ELF-1 (cell line): ENCODE results near the gene GRAP2.
"Not testable (repeated sequence)": the region's sequence is repeated elsewhere in the genome, so short reads cannot be mapped to it uniquely, and the experiment has no call there.

Experiments
- DNase-seq: peaks from one replicate; pipeline ENCODE4 v3.0.0-alpha.2; 2016; ENCODE audit warnings: low read depth, low spot score

Gene GRAP2

DNA sequence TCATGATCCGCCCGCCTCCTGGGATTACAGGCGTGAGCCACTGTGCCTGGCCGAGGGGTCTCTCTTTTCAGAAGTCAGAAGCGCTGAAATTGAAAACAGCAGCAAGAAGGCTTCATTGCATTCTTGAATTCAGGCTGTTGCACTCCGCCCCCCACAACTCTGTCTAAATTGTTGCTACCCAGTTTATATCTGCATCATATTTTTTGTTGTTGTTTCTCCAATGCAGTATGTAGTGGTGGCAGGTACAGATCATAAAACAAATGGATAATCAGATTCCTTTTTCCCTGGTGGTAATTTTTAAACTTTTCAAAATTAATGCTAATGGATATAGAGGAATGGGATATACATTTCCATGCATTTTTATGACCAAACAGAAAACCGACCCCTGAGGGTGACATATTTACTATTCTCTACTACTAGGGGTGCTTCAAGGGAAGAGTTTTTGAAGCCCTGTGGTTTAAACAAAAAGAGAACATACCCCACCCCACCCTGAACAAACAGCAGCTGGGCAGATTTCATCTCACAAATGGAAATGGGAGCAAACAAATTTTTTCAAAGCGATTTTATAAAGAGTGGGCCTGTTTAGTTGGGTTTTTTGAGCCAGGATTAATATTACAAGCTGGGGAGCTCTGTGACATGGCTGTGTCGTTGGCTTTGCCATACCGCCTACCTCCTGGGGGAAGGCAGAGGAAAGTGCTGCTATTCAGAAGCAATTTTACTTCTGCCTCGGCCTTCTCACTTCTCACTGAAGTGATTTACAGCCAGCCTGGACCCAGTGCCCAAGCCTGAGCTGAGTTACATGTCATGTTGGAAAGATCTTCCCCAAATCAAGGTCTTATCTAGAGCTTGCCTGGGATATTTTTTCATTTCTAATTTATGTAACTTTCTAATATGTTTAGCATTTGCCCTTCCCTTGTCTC, 43.3 kb downstream of the GRAP2 start:
- no peak for DNase-seq

- no peak for DNase-seq
These were observed 45.2 kb downstream of the GRAP2 start for GRCh38 chr22:39946126-39946502.

- peak; percentile 66 for DNase-seq
These were observed 45.8 kb downstream of the GRAP2 start for GRCh38 chr22:39946503-39947219.

DNA sequence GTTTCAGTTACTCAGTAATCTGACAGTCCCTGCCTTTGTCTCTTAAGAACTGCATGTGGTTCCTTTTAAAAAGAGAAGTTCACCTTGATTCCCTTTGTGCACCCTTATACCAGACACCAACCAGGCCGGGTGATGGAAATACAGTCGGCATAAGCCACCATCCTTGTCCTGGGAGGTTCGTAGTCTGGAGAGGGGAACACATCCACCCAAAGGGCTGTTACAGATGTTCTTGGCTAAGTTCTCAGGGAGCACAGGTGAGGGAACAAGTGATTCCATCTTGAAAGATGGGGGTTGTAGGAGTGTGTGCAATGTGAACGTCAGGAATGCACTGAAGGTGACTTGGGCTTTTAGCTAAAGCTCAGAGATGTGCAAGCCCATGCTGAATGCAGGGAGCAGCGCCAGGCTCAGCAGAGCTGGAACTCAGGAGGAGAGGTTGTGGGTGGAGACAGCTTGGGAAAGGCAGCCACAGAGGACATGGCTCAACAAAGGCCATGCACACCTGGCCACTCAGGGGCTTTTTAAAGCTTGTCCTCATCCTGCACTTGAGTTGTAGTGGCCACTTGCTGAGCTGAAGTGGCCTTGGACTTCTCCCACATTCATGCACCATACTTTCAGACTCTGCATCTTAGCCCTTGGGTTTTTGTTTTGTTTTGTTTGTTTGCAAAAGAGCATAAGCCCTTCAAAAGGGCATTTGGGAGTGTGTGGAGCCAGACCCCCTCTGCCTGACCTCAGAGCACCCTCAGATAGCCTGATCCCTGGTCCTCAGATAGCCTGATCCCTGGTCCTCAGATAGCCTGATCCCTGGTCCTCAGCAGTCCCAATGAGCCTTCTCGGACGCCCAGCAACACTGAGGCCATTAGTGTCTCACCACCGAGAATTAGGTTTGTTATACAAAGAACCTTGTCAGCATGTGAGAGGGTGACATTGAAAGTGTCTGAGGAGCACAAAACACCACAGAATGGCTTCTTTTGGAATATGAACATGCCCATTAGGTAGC, 46.6 kb downstream of the GRAP2 start:
- no peak for DNase-seq

- no peak for DNase-seq
These were observed 49.3 kb downstream of the GRAP2 start for GRCh38 chr22:39949964-39950737.

DNA sequence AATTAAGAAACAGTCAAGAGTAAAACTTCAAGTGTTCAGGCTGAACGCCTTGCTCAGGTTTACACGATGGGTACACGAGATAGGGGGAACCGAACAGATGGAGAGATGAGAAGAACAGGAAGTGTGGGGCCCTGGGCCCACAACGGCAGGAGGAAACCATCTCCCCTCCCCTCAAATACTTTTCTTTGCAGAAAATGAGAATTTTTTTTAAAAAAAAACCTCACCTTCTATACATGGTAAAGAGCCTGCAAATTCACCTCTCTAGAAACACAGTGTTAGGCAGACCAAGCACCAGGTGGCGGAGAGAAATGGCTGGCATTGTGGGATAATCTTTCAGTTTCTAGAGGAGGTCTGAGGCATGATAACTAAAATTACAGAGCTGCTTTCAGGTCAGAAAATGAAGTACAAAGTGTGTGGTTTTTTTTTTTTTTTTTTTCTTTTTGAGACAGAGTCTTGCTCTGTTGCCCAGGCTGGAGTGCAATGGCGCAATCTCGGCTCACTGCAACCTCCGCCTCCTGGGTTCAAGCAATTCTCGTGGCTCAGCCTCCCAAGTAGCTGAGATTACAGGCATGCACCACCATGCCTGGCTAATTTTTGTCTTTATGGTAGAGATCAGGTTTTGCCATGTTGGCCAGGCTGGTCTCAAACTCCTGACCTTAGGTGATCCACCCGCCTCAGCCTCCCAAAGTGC, 50.9 kb downstream of the GRAP2 start:
- DNase-seq = not testable (repeated sequence)

- no peak for DNase-seq
These were observed 51.5 kb downstream of the GRAP2 start for GRCh38 chr22:39952347-39952746.

DNA sequence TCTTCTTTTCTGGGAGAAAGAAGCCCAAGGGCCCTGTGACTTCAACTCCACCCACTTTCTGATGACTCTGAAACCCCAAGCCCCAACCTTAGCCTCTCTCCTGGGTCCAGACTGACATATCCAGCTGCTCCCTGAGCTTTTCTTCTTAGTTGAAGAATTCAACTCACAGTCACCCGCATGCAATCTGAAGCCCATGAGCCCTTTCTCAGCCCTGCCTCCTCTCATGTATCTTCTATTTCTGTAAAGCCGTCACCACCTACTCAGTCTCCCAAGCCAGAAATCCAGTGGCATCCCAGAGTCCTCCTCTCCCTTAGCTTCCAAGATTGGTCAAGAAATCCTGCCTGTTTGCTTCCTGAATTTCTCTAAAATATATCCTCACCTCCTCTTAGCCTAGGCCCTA, 52.2 kb downstream of the GRAP2 start:
- DNase-seq = no peak

- DNase-seq = no peak
These were observed 53.7 kb downstream of the GRAP2 start for GRCh38 chr22:39954584-39955055.

DNA sequence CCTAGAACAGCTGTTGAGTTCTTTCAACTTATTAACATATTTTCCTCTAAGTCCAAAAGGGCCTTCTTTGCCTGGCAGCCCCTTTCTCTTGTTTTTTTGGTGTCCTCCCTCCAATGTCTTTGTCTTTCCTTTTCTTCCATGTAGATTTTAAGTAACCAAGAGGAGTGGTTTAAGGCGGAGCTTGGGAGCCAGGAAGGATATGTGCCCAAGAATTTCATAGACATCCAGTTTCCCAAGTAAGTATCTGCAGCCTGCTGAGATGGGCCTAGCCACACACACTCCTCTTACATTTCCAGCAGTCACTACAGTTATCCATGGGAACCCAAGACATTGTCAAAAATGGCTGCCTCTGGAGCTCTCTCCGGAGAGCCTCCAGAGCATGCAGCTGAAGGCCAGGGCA, 54.8 kb downstream of the GRAP2 start:
- no peak for DNase-seq

DNA sequence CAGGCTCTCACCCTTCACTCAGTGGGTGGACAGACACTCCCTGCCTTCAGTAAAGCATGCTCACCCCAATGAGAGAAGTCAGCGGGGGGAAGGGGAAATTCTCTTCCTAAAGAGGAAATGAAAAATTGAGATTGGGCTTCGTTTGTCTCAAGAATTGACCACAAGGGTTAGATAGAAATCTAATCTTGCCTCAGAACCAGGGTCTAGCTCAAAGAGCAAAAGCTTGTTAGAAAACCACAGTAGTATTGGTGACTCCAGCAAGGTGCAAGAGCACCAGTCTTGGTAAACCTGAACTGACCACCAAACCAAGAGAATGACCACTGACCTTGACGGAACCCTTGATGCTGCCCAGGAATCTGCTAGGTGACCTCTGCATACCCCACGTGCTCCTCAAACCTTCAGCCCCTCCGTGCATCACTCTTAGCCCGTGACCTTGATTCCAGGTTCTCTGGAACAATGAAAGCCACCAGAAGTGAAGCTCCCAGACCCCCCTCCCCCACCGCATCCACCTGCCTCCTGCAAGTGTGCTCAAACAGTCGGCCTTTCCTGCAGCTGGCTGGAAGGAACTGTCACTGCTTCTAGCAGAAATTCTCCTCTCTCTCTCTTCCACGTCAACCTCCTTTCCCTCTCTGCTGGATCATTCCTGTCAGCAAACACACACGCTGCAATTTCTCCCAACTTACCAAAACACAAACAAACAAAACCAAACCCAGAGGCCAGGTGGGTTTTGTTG, 56.2 kb downstream of the GRAP2 start:
- no peak for DNase-seq

DNA sequence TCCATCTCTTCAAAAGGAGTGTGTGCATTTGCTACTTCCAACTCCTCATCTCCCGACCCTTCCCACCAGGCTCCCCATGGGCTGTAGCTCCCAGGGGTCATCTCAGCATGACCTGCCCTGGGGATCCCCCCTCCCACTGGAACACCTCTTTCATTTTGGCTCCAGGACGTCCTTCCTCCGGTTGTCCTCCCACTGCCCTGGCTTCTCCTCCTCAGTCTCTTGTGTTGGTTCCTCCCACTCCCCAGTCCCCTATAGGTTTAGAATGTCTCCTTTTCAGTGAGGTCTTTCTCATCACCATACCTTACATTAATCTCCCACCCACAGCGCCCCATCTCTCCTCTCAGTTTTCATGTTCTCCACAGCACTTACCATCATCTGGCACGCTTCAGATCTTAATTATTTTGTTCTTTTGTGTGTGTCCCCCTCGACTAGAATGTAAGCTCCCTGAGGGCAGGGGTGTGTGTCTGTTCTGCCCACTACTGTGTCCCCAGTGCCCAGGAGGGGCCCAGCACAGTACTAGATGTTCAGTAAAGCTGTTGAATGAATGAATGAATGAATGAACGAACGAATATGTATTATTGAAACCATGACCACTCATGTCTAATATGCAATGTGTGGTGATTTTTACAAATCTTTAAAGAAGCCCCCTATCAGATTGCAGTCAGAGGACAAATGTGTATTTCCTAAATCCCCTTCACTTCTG, 57.3 kb downstream of the GRAP2 start:
- DNase-seq = no peak

GRCh38 chr22:39958949-39959639, 58.2 kb downstream of the GRAP2 start:
- DNase-seq = peak; percentile 21

DNA sequence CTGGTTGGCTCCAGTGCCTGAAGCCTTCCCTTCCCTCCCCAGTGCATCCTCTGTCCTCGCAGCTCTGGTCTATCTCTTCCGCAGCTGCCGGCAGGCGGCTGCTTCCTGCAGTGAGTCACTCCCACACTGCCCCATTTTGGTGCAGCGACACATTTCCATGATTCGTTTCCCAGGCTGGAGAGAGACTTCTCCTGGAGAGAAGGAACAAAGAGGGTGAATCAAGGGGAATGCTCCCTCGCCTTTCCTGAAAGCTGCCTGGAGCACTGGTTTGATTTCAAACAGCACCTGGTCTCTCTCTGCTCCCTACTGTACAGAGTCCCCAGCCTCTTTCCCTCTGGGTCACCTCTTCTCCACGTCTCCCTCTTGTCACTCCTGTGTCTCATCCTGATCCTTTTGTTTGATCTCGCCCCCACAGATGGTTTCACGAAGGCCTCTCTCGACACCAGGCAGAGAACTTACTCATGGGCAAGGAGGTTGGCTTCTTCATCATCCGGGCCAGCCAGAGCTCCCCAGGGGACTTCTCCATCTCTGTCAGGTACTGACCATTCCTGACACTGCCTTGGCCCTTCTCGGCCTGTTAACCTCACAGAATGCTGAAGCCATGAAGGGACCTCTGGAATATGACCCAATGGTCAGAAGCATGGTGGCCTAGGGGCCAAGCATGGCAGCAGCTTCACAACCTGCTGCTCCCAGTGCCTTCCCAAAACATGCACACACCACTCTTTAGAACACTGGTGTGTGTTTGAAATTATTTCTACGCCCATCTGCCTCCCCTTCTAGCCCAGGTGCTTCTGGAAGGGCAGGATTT, 59.0 kb downstream of the GRAP2 start, which contains the start of gene TMA7B:
TSS of gene TMA7B (plus strand) at position 758 of the 808 bp plus-strand sequence. CDS start 3,978 bp downstream, outside the sequence.
- DNase-seq = peak; percentile 87

DNA sequence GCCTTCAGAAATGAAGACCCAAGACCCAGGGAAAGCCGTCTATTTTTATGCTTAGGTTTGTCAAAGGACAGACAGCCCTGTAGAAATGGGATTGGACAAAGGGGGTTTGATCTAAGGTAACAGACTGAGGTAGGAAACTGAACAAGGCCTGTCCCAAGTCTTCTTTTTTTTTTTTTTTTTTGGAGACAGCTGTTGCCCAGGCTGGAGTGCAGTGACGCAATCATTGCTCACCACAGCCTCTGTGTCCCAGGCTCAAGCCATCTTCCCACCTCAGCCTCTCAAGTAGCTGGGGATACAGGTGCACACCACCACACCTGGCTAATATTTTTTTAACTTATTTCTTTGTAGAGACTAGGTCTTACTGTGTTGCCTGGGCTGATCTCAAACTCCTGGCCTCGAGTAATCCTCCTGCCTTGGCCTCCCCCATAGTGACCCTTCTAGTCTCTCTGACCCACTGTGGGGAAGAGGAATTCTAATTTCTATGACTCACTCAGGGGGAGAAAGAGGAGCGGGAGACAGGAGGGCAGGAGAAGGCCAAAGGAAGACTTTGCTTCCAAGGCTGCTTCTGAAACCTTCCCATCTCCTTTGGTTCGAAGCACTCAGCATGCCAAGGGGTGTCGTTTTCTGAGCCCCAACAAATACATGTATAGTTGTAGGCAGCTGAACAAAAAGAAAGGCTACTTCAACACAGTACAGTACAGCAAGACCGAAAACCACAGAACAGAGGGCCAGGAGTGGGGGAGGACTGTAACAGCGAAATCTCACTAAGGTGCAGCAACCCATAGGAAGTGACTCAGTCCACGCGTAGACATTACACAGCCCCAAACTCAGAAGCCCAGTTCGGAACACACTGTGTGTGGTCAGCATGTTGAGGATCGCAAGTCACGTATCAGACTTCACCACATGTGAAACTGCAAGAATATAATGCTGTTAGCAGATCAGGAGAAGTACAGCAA, 60.2 kb downstream of the GRAP2 start:
- DNase-seq = no peak

DNA sequence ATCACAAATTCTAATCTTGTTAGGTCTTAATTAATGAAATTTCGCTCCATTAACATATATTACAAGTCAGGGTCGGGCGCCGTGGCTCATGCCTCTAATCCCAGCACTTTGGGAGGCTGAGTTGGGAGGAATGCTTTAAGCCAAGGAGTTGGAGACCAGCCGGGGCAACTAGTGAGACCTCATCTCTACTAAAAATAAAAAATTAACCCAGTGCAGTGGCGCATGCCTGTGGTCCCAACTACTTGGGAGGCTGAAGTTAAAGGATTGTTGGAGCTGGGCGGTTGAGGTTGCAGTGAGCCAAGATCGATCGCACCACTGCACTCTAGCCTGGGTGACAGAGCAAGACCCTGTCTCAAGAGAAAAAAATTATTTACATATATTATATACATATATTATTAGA, 61.2 kb downstream of the GRAP2 start:
- no peak for DNase-seq
